PC-3 (cell line): Measurements from ENCODE around the gene FICD. TPM values are rescaled to one million over a fixed set of nuclear protein-coding genes. Genes with fewer than 3 reads are reported as not detected.
A peak's percentile ranks its signal among the peaks of the same experiment; 100 is the strongest.

ENCODE experiments used
- ATAC-seq: fragments of 200-7000 bp; cut with Tn5 transposase; 2 replicates; pipeline ENCODE4 v1.9.1; 2020; ENCODE audit warnings: mild to moderate bottlenecking, moderate library complexity
- BruUV-seq: library from RNA; stranded (reverse); fragments of 400-500 nt; replicated peaks from 2 replicates; lab custom pipeline; 2021; lab: Mats Ljungman, UMichigan
- CTCF ChIA-PET: fragments of 300-600 bp; sonication (Branson Sonifier 250); formaldehyde crosslinking; loops from one replicate; lab custom pipeline; 2022; ENCODE audit warnings: antibody characterized with exemption; lab: Charles Lee
- POLR2A ChIA-PET: fragments of 300-600 bp; sonication (Branson Sonifier 250); formaldehyde crosslinking; loops from one replicate; lab custom pipeline; 2022; ENCODE audit warnings: antibody characterized with exemption; ENCODE audit not compliant: unreplicated experiment; lab: Charles Lee
- DNase-seq: peaks from one replicate; pipeline ENCODE4 v3.0.0-alpha.2; 2015
- H2AFZ ChIP-seq: fragments of 300-600 bp; sonication (generic); 2 replicates; pipeline ENCODE4 v1.6.0; 2016; ENCODE audit warnings: antibody characterized with exemption, low read length
- H3F3A ChIP-seq: fragments of 300-600 bp; sonication (generic); one replicate; pipeline ENCODE4 v1.6.0; 2017; ENCODE audit warnings: antibody characterized with exemption, low read length, control low read depth, mild to moderate bottlenecking; ENCODE audit not compliant: unreplicated experiment
- H3K27ac ChIP-seq: fragments of 300-600 bp; sonication (generic); 2 replicates; pipeline ENCODE4 v1.5.1; 2016; ENCODE audit warnings: mild to moderate bottlenecking, low read length
- H3K27me3 ChIP-seq: fragments of 300-600 bp; sonication (generic); 2 replicates; pipeline ENCODE4 v1.6.1; 2016; ENCODE audit warnings: low read length, mixed read lengths
- H3K36me3 ChIP-seq: fragments of 300-600 bp; sonication (generic); 2 replicates; pipeline ENCODE4 v1.6.1; 2016; ENCODE audit warnings: low read depth, mixed run types, low read length, mixed read lengths
- H3K4me1 ChIP-seq: fragments of 300-600 bp; sonication (generic); 2 replicates; pipeline ENCODE4 v1.5.1; 2016; ENCODE audit warnings: low read length; ENCODE audit not compliant: insufficient read depth
- H3K4me2 ChIP-seq: fragments of 300-600 bp; sonication (generic); 2 replicates; pipeline ENCODE4 v1.6.0; 2016; ENCODE audit warnings: low read length
- H3K4me3 ChIP-seq: fragments of 300-600 bp; sonication (generic); 2 replicates; pipeline ENCODE4 v1.5.1; 2016; ENCODE audit warnings: mild to moderate bottlenecking, low read length, mixed read lengths
- H3K79me2 ChIP-seq: fragments of 300-600 bp; sonication (generic); 2 replicates; pipeline ENCODE4 v1.6.1; 2017; ENCODE audit warnings: low read length, mixed read lengths
- H3K9ac ChIP-seq: fragments of 300-600 bp; sonication (generic); 2 replicates; pipeline ENCODE4 v1.6.0; 2016; ENCODE audit warnings: mild to moderate bottlenecking, low read length
- H3K9me2 ChIP-seq: fragments of 300-600 bp; sonication (generic); replicated peaks from 2 replicates; pipeline ENCODE4 v1.6.1; 2016; ENCODE audit warnings: mixed run types, low read length, mixed read lengths
- H3K9me3 ChIP-seq: fragments of 300-600 bp; sonication (generic); 2 replicates; pipeline ENCODE4 v1.6.1; 2016; ENCODE audit warnings: low read length, mixed read lengths
- H4K20me1 ChIP-seq: fragments of 300-600 bp; sonication (generic); 2 replicates; pipeline ENCODE4 v1.6.1; 2016; ENCODE audit warnings: low read length, mixed read lengths
- CTCF ChIP-seq: fragments of 300-600 bp; sonication (generic); conservative IDR thresholded peaks from 2 replicates; pipeline ENCODE4 v1.5.1; 2017; ENCODE audit warnings: antibody characterized with exemption, low read depth, mild to moderate bottlenecking, low read length
- EZH2 ChIP-seq: fragments of 300-600 bp; sonication (generic); IDR thresholded peaks from one replicate; pipeline ENCODE4 v1.6.1; 2017; ENCODE audit warnings: antibody characterized with exemption, mild to moderate bottlenecking, low read length; ENCODE audit not compliant: unreplicated experiment
- EZH2phosphoT487 ChIP-seq: fragments of 300-600 bp; sonication (generic); IDR thresholded peaks from 2 replicates; pipeline ENCODE4 v1.6.1; 2018; ENCODE audit warnings: mild to moderate bottlenecking, antibody characterized with exemption, low read length, borderline replicate concordance
- intact Hi-C: fragments of 100-400 bp; cut with micrococcal nuclease; formaldehyde crosslinking; loops from 2 replicates; pipeline ENCODE4 v1.9.0; 2023
- total RNA-seq: library from RNA; depleted of rRNA; stranded (reverse); fragments of >200 nt; gene quantifications from 2 replicates; pipeline ENCODE4 v1.2.3, GENCODE V29; 2014

Gene FICD
- total RNA-seq, 1 experiment from 2014 or later: 6.4 TPM

DNA sequence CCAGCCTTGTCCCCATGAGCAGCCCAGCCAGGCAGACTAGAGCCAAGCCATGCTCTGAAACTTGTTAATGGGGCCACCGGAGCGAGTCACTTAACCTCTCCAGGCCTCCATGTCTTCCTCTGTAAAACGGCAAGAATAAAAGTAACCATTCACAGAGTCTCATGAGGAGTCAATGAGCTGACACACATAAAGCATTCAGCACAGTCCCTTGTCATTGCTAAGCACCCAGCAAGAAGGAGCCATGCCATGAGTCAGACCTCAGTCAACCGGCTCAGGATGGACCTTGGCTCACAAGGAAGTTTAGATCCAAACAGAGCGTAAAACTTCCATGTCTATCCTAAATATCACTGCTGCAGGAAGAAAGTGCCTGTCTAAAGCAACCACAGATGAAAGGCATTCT, 10.6 kb downstream of the FICD start:
- TF ChIP-seq EZH2 (no peak), CTCF (no peak), EZH2phosphoT487 (no peak)
- Histone ChIP-seq H3K9me3 (no peaks in the 10 kb centered on the region), H3K4me3 (no peak overlapping the region), H3K9ac (no peak overlapping the region), H3K4me1 (peaks cover 12% of the 10 kb centered on the region; the same call in 1 of the 2 replicates), H4K20me1 (0 out of 2 replicates have a peak, but pooled peaks cover 4% of the 10 kb centered on the region), H2AFZ (no peak overlapping the region), H3K4me2 (no peak overlapping the region), H3K27ac (peak overlapping the region; percentile 51), H3K9me2 (no peaks in the 10 kb centered on the region), H3F3A (no peaks in the 10 kb centered on the region), H3K27me3 (no peaks in the 10 kb centered on the region), H3K79me2 (no peaks in the 10 kb centered on the region), H3K36me3 (peaks cover 94% of the 10 kb centered on the region)
- ChIA-PET CTCF (no interaction called here), POLR2A (no interaction called here)
- BruUV-seq: no TSS peak
- ATAC-seq (peak; percentile 83), DNase-seq (peak; percentile 67)
- intact Hi-C loops: no loop called here

GRCh38 chr12:108526482-108527165, 11.5 kb downstream of the FICD start:
- DNase-seq (no peak), ATAC-seq (peak; percentile 43; the same call in 1 of the 2 replicates)
- H3K27me3 ChIP-seq: no peaks in the 10 kb centered on the region
- peaks cover 12% of the 10 kb centered on the region; the same call in 1 of the 2 replicates for H3K4me1 ChIP-seq
- ChIA-PET POLR2A (interaction anchor here (0.6 kb wide), 1 partner anchor 396 kb away, joined by 6 read pairs; no protein-coding TSS in a partner anchor), CTCF (no interaction called here)
- H3K36me3 ChIP-seq: peaks cover 94% of the 10 kb centered on the region
- H3K4me2 ChIP-seq: no peak overlapping the region
- no peaks in the 10 kb centered on the region for H3F3A ChIP-seq
- intact Hi-C loops: no loop called here
- H3K9ac ChIP-seq: no peak overlapping the region
- TF ChIP-seq EZH2 (no peak), CTCF (no peak), EZH2phosphoT487 (no peak)
- H4K20me1 ChIP-seq: no peaks in the 10 kb centered on the region
- H3K27ac ChIP-seq: no peak overlapping the region
- H3K4me3 ChIP-seq: no peak overlapping the region
- H2AFZ ChIP-seq: no peak overlapping the region
- no peaks in the 10 kb centered on the region for H3K79me2 ChIP-seq
- no peaks in the 10 kb centered on the region for H3K9me2 ChIP-seq
- no peaks in the 10 kb centered on the region for H3K9me3 ChIP-seq
- no TSS peak for BruUV-seq

DNA sequence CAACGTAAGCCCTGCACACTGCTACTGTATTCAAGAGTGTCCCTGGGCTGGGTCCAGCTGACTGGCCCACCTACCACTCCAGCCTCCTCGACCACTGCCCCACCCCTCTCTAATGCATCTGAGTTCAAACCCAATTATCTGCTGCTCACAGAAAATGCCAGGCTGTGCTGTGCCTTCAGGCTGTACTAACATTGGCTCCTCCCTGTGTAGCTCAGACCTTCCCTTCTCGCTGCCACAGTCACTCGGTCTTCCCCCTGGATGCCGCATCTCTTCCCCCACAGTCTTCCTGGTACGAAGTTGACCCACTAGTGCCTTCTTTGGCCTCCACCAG, 12.1 kb downstream of the FICD start:
- H3K27me3 ChIP-seq: no peaks in the 10 kb centered on the region
- ChIA-PET CTCF (no interaction called here), POLR2A (interaction anchor here (0.6 kb wide), 1 partner anchor 397 kb away, joined by 6 read pairs; no protein-coding TSS in a partner anchor)
- intact Hi-C loops: no loop called here
- ATAC-seq: no peak
- BruUV-seq: no TSS peak
- H3K27ac ChIP-seq: no peak overlapping the region
- no peak overlapping the region for H2AFZ ChIP-seq
- no peaks in the 10 kb centered on the region for H3K79me2 ChIP-seq
- no peak for DNase-seq
- H3K9me2 ChIP-seq: no peaks in the 10 kb centered on the region
- no peak overlapping the region for H3K4me3 ChIP-seq
- H3K4me1 ChIP-seq: peaks cover 12% of the 10 kb centered on the region; the same call in 1 of the 2 replicates
- no peak overlapping the region for H3K9ac ChIP-seq
- TF ChIP-seq CTCF (no peak), EZH2 (no peak), EZH2phosphoT487 (no peak)
- no peaks in the 10 kb centered on the region for H3F3A ChIP-seq
- H4K20me1 ChIP-seq: no peaks in the 10 kb centered on the region
- H3K36me3 ChIP-seq: peaks cover 94% of the 10 kb centered on the region
- no peaks in the 10 kb centered on the region for H3K9me3 ChIP-seq
- H3K4me2 ChIP-seq: no peak overlapping the region
